Measurements from ENCODE around the gene OR52E4.

OR52E4 gene

GRCh38 chr11:5923427-5923776 lies 43.0 kb downstream of the OR52E4 start:
- no peak for TF ChIP-seq POLR2AphosphoS5 (IDR thresholded peaks at IDR 0.05; ENCODE audit: low read depth, low read length)

- TF ChIP-seq POLR2AphosphoS5 (IDR thresholded peaks at IDR 0.05; ENCODE audit: low read depth, low read length) (no peak), SIN3A (IDR thresholded peaks at IDR 0.05; ENCODE audit: borderline replicate concordance, insufficient read depth, low read length) (no peak)
These were observed 43.4 kb downstream of the OR52E4 start for GRCh38 chr11:5923794-5924193.

- TF ChIP-seq REST (IDR thresholded peaks at IDR 0.05; ENCODE audit: insufficient read depth in 1 of 2, low read depth in 2 of 2, low read length in 2 of 2) = no peak
- no peak for TF ChIP-seq TAF1 (IDR thresholded peaks at IDR 0.05; ENCODE audit: borderline replicate concordance, insufficient read depth, low read length)
- no peak for TF ChIP-seq SIN3A (IDR thresholded peaks at IDR 0.05; ENCODE audit: borderline replicate concordance, insufficient read depth, low read length)
- no peak for TF ChIP-seq POLR2AphosphoS5 (IDR thresholded peaks at IDR 0.05; ENCODE audit: low read depth, low read length)
- TF ChIP-seq FOXP2 (optimal IDR thresholded peaks at IDR 0.05; ENCODE audit: borderline replicate concordance, extremely low read depth, extremely low read length, insufficient read depth) = no peak
These were observed 47.8 kb downstream of the OR52E4 start for GRCh38 chr11:5928271-5928670.

- TF ChIP-seq FOXP2 (optimal IDR thresholded peaks at IDR 0.05; ENCODE audit: borderline replicate concordance, extremely low read depth, extremely low read length, insufficient read depth) (no peak), SIN3A (IDR thresholded peaks at IDR 0.05; ENCODE audit: borderline replicate concordance, insufficient read depth, low read length) (no peak), TAF1 (IDR thresholded peaks at IDR 0.05; ENCODE audit: borderline replicate concordance, insufficient read depth, low read length) (no peak), POLR2AphosphoS5 (IDR thresholded peaks at IDR 0.05; ENCODE audit: low read depth, low read length) (no peak), REST (IDR thresholded peaks at IDR 0.05; ENCODE audit: insufficient read depth in 1 of 2, low read depth in 2 of 2, low read length in 2 of 2) (no peak)
These were observed 48.4 kb downstream of the OR52E4 start for GRCh38 chr11:5928811-5929210.

GRCh38 chr11:5929571-5930368 lies 49.3 kb downstream of the OR52E4 start:
- TF ChIP-seq POLR2AphosphoS5 (IDR thresholded peaks at IDR 0.05; ENCODE audit: low read depth, low read length) (no peak), SIN3A (IDR thresholded peaks at IDR 0.05; ENCODE audit: borderline replicate concordance, insufficient read depth, low read length) (no peak), FOXP2 (optimal IDR thresholded peaks at IDR 0.05; ENCODE audit: borderline replicate concordance, extremely low read depth, extremely low read length, insufficient read depth) (no peak), TAF1 (IDR thresholded peaks at IDR 0.05; ENCODE audit: borderline replicate concordance, insufficient read depth, low read length) (no peak), REST (IDR thresholded peaks at IDR 0.05; ENCODE audit: insufficient read depth in 1 of 2, low read depth in 2 of 2, low read length in 2 of 2) (no peak)

- no peak for TF ChIP-seq TAF1 (IDR thresholded peaks at IDR 0.05; ENCODE audit: borderline replicate concordance, insufficient read depth, low read length)
- TF ChIP-seq POLR2AphosphoS5 (IDR thresholded peaks at IDR 0.05; ENCODE audit: low read depth, low read length) = no peak
- TF ChIP-seq FOXP2 (optimal IDR thresholded peaks at IDR 0.05; ENCODE audit: borderline replicate concordance, extremely low read depth, extremely low read length, insufficient read depth) = no peak
- no peak for TF ChIP-seq SIN3A (IDR thresholded peaks at IDR 0.05; ENCODE audit: borderline replicate concordance, insufficient read depth, low read length)
- TF ChIP-seq REST (IDR thresholded peaks at IDR 0.05; ENCODE audit: insufficient read depth in 1 of 2, low read depth in 2 of 2, low read length in 2 of 2) = no peak
These were observed 50.2 kb downstream of the OR52E4 start for GRCh38 chr11:5930614-5931013.

Data from PFSK-1 (cell line).